IPS-15b (cell line): ENCODE data around the gene UPP1.
"Not testable (repeated sequence)": the region's sequence is repeated elsewhere in the genome, so short reads cannot be mapped to it uniquely, and the experiment has no call there.

Source experiments
- H3K27me3 ChIP-seq: one replicate; pipeline ENCODE4 v1.6.1; 2013; ENCODE audit warnings: low read length; ENCODE audit not compliant: control insufficient read depth, insufficient read depth
- H3K36me3 ChIP-seq: one replicate; pipeline ENCODE4 v1.6.1; 2013; ENCODE audit warnings: low read length; ENCODE audit not compliant: control insufficient read depth, insufficient read depth
- H3K4me1 ChIP-seq: one replicate; pipeline ENCODE4 v1.6.1; 2013; ENCODE audit warnings: mild to moderate bottlenecking, low read length; ENCODE audit not compliant: control insufficient read depth, insufficient read depth
- H3K4me3 ChIP-seq: one replicate; pipeline ENCODE4 v1.5.1; 2013; ENCODE audit warnings: low read depth, low read length
- H3K9ac ChIP-seq: one replicate; pipeline ENCODE4 v1.6.1; 2013; ENCODE audit warnings: low read depth, mild to moderate bottlenecking, low read length
- H3K9me3 ChIP-seq: one replicate; pipeline ENCODE4 v1.6.1; 2013; ENCODE audit warnings: mild to moderate bottlenecking, low read length; ENCODE audit not compliant: control insufficient read depth, insufficient read depth

Gene UPP1

DNA sequence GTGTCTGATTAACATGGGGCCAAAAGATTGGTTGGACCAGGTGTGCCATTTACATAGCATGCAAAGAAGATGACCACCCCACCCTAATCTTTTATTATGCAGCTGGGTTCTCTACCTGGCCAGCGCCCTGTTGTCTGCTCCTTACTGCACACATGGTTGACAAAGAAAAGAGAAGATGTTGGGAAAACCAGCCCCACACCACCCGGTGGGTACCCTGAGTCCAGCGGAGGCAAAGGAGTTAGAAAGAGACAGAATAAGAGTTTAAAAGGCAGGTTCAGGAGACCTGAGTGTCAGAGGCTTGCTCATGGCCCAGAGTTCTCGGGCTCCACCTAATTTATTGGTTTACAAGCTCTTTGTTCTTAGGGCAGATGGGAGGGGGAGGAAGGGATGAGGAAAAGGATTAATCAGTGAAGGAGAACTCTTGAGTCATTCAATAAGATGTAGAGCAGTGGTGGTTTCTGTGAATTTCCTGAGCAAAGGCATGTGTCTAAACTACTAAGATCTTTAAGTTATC lies 58.1 kb downstream of the UPP1 start:
- H3K4me3 ChIP-seq: no peak overlapping the region
- no peaks in the 10 kb centered on the region for H3K36me3 ChIP-seq
- no peak overlapping the region for H3K9ac ChIP-seq

DNA sequence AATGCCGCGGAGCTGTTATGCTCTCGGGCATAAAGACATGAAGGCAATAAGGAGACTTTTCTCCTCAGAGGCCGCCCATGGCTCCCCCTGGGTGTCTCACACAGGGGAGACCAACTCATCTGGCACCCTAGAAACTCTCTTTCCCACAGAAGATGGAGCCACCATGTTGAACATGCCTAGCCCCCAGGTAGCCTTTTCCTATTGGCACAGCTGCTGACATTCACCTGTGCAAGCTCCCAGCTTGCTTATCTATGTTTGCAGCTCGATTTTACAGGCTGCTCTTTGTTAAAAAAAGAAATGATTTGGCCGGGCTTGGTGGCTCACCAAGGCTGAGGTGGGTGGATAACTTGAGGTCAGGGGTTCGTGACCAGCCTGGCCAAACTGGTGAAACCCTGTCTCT lies 58.6 kb downstream of the UPP1 start:
- H3K4me1 ChIP-seq, H3K36me3 ChIP-seq, H3K9me3 ChIP-seq, H3K9ac ChIP-seq, H3K27me3 ChIP-seq, H3K4me3 ChIP-seq: not testable (repeated sequence)

More for the DNA sequence above, 58.1 kb downstream of the UPP1 start:
- H3K9me3 ChIP-seq: peaks cover 6% of the 10 kb centered on the region
- H3K27me3 ChIP-seq: no peaks in the 10 kb centered on the region
- H3K4me1 ChIP-seq: peaks cover 4% of the 10 kb centered on the region

DNA sequence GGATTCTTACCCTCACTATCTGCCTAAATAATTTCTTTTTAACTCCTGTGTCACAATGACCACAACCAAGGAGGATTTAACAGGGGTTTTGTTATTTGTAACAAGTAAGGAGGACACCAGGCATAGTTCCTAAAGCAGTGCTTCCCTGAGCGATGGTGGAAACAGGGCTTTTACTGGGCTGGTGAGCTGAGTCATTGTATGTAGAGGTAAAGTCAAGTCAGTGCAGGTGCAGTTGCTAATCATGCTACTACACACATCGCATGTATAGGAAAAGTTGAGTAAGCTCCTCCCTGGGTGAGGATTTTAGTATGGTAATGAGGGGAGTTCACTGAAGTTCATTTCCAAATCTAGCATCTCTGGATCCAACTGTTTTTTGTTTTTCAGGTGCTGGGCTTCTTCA lies 59.2 kb downstream of the UPP1 start:
- H3K9me3 ChIP-seq: peaks cover 3% of the 10 kb centered on the region
- no peaks in the 10 kb centered on the region for H3K27me3 ChIP-seq
- no peak overlapping the region for H3K9ac ChIP-seq
- H3K4me3 ChIP-seq: no peak overlapping the region
- H3K36me3 ChIP-seq: no peaks in the 10 kb centered on the region
- H3K4me1 ChIP-seq: peaks cover 4% of the 10 kb centered on the region

DNA sequence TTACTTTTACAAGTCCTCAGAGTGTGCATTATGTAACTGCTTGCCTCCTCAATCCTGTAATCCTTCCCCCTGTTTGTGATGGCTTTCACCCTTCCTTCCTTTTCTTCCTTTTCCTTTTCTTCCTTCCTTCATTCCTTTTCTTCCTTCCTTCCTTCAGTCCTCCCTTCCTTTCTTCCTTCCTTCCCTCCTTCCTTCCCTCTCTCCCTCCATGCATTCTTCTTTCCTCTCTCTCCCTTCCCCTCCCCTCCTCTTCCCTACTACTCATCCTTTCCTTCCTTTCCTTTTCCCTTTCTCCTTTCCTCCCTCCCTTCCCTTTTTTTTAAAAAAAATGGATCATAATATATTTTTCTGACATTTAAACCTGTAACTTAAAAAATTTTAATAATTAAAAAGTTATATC lies 60.0 kb downstream of the UPP1 start:
- no peak overlapping the region for H3K9ac ChIP-seq

DNA sequence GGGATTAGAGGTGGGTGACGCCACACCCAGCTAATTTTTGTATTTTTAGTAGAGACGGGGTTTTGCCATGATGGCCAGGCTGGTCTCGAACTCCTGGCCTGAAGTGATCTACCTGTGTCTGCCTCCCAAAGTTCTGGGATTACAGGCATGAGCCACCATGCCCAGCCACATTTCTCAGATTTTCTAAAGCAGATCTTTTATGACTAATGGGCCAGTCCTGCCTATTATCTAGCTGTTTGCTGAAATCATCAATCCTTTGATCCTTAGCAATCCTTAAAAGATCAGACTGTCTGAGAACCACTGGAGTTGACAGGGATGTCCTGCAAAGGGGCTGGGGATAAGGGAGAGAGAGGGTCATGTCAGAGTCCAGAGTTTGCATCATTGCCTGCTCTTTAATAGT lies 61.0 kb downstream of the UPP1 start:
- Histone ChIP-seq H3K27me3 (no peaks in the 10 kb centered on the region), H3K36me3 (no peaks in the 10 kb centered on the region), H3K9me3 (no peaks in the 10 kb centered on the region), H3K4me3 (no peak overlapping the region), H3K9ac (no peak overlapping the region), H3K4me1 (peaks cover 4% of the 10 kb centered on the region)

More for the DNA sequence above, 60.0 kb downstream of the UPP1 start:
- no peaks in the 10 kb centered on the region for H3K36me3 ChIP-seq
- no peaks in the 10 kb centered on the region for H3K27me3 ChIP-seq
- H3K9me3 ChIP-seq: no peaks in the 10 kb centered on the region
- peaks cover 4% of the 10 kb centered on the region for H3K4me1 ChIP-seq
- H3K4me3 ChIP-seq: no peak overlapping the region

DNA sequence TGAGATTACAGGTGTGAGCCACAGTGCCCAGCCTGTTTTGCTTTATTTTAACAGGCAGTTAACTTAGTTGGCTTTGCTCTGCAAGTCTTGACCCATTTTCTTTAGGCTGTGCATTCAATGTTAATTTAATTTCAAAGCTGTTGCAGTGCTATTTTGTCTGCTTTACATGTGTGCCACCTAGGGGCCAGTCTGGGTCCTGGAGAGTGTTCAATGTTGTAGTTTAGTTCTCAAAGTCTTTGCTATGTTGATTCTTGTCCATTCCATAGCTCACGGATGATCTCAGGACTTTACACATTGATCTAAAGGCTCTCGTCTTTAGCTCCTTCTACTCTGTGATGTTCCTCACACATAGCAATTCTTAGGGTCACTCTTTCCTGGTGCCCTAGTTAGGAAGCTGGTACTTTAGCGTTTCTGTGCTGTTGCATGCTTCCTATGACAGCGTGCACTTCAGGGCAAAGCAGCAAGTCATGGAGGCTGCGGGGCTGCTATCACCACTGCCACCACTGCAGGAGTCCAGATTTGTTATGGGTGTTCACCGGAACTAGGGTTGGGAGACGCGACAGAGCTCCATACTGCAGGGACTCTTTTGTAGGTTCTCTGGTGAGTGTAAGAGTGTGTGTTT lies 65.8 kb downstream of the UPP1 start:
- H3K4me3 ChIP-seq: no peak overlapping the region
- H3K36me3 ChIP-seq: no peaks in the 10 kb centered on the region
- no peaks in the 10 kb centered on the region for H3K27me3 ChIP-seq
- no peak overlapping the region for H3K9ac ChIP-seq
- H3K9me3 ChIP-seq: no peaks in the 10 kb centered on the region
- H3K4me1 ChIP-seq: no peaks in the 10 kb centered on the region
